Neural progenitor cell (in vitro differentiated cells): ENCODE measurements around the gene UBE2D2.

Experiments
- CTCF ChIP-seq: fragments of 200-600 bp; sonication (generic); IDR thresholded peaks from 2 replicates; pipeline ENCODE4 v1.5.1; 2017; ENCODE audit warnings: antibody characterized with exemption, mild to moderate bottlenecking
- EZH2 ChIP-seq: fragments of 200-600 bp; sonication (generic); IDR thresholded peaks from 2 replicates; pipeline ENCODE4 v1.6.1; 2017; ENCODE audit warnings: antibody characterized with exemption, mild to moderate bottlenecking, moderate library complexity

- TF ChIP-seq CTCF (no peak), EZH2 (no peak)
These were observed 75.9 kb downstream of the UBE2D2 start for GRCh38 chr5:139636975-139637408.
